ENCODE data around the gene VPS45.

- no peak for TF ChIP-seq CTCF (IDR thresholded peaks at IDR 0.05)
- TF ChIP-seq POLR2AphosphoS5 (IDR thresholded peaks at IDR 0.05), result no peak
- no peak for TF ChIP-seq POLR2A (IDR thresholded peaks at IDR 0.05)
- TF ChIP-seq EP300 (IDR thresholded peaks at IDR 0.05; ENCODE audit: low read depth), result no peak
Measured at GRCh38 chr1:150082494-150082893, 14.9 kb downstream of the VPS45 start.

All from transverse colon (tissue), 4 donors.